Measurements from ENCODE around the gene DSC1.
"Not testable (repeated sequence)": the region's sequence is repeated elsewhere in the genome, so short reads cannot be mapped to it uniquely, and the experiment has no call there.

The DSC1 gene

DNA sequence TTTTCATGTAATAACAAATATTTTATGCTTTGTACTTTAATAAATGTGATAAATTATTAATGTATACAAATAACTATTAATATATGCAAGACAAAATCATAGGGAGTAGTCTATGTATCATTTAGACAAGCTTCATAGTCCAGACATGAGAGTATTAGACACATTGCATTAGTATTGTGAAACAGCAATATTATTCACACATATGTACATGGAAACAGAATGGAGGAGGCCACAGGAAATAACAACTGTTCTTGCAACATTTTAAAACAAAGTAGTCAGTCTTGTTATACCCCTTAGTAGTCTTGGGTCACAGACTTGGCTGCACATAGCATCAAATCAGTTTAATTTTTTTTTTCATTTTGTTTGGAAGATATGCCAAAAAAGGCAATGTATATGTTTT, 15.8 kb downstream of the DSC1 start:
- no peaks in the 10 kb centered on the region for H3K27me3 ChIP-seq (ENCODE audit: control insufficient read depth in 2 of 2, insufficient read depth in 2 of 2, low read length in 2 of 2)
- no peak overlapping the region for H3K9ac ChIP-seq (ENCODE audit: low read depth in 1 of 2, low read length in 2 of 2)
- no peaks in the 10 kb centered on the region for H3K4me1 ChIP-seq (ENCODE audit: control insufficient read depth in 2 of 2, insufficient read depth in 2 of 2, low read length in 2 of 2)
- H3K4me3 ChIP-seq (ENCODE audit: low read length in 2 of 2): no peak overlapping the region
- no peak overlapping the region for H3K27ac ChIP-seq (ENCODE audit: low read depth in 2 of 2, low read length in 2 of 2)
- H3K36me3 ChIP-seq (ENCODE audit: control insufficient read depth in 2 of 2, insufficient read depth in 2 of 2, low read length in 2 of 2): no peaks in the 10 kb centered on the region
- H3K9me3 ChIP-seq (ENCODE audit: control insufficient read depth in 2 of 2, low read length in 2 of 2): no peaks in the 10 kb centered on the region

DNA sequence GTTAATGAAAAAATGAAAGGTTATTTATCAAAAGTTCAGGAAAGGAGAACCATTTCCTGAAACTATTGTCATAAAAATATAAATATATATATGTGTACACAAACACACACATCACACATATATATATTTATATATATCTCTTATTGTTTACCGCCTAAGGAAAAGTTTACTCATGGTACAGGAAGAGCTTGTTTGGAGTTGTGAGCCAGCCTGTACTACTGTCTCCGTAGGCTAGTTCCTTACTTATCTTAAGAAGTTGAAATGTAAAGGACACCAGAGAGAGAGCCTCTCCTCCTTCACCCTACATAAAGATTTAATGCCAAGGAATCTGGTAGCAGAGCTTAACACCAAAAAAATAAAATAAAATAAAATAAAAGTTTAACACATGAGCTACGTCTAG, 19.6 kb downstream of the DSC1 start:
- no peaks in the 10 kb centered on the region for H3K27me3 ChIP-seq (ENCODE audit: control insufficient read depth in 2 of 2, insufficient read depth in 2 of 2, low read length in 2 of 2)
- no peaks in the 10 kb centered on the region for H3K9me3 ChIP-seq (ENCODE audit: control insufficient read depth in 2 of 2, low read length in 2 of 2)
- no peaks in the 10 kb centered on the region for H3K4me1 ChIP-seq (ENCODE audit: control insufficient read depth in 2 of 2, insufficient read depth in 2 of 2, low read length in 2 of 2)
- no peak overlapping the region for H3K9ac ChIP-seq (ENCODE audit: low read depth in 1 of 2, low read length in 2 of 2)
- no peaks in the 10 kb centered on the region for H3K36me3 ChIP-seq (ENCODE audit: control insufficient read depth in 2 of 2, insufficient read depth in 2 of 2, low read length in 2 of 2)
- no peak overlapping the region for H3K4me3 ChIP-seq (ENCODE audit: low read length in 2 of 2)
- no peak overlapping the region for H3K27ac ChIP-seq (ENCODE audit: low read depth in 2 of 2, low read length in 2 of 2)

DNA sequence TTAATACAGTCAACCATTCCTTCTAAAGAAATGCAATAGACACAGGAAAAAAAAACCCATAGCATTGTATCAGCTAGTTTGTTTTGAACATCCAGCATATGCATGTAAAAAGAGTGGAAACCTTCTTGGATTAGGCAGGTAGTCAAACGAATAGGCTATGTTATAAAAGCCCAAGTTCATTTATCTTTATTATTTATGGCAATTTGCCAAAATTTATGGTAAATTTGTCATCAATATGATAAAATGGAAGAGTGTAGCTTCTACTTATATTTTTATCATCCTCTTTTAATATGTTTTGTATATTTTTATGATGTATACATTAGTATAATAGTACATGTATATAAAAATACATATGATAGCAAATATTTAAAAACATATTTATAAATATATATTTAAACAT, 23.9 kb downstream of the DSC1 start:
- no peaks in the 10 kb centered on the region for H3K9me3 ChIP-seq (ENCODE audit: control insufficient read depth in 2 of 2, low read length in 2 of 2)
- no peak overlapping the region for H3K9ac ChIP-seq (ENCODE audit: low read depth in 1 of 2, low read length in 2 of 2)
- H3K4me1 ChIP-seq (ENCODE audit: control insufficient read depth in 2 of 2, insufficient read depth in 2 of 2, low read length in 2 of 2): no peaks in the 10 kb centered on the region
- H3K27me3 ChIP-seq (ENCODE audit: control insufficient read depth in 2 of 2, insufficient read depth in 2 of 2, low read length in 2 of 2): no peaks in the 10 kb centered on the region
- H3K4me3 ChIP-seq (ENCODE audit: low read length in 2 of 2): no peak overlapping the region
- no peak overlapping the region for H3K27ac ChIP-seq (ENCODE audit: low read depth in 2 of 2, low read length in 2 of 2)
- no peaks in the 10 kb centered on the region for H3K36me3 ChIP-seq (ENCODE audit: control insufficient read depth in 2 of 2, insufficient read depth in 2 of 2, low read length in 2 of 2)

DNA sequence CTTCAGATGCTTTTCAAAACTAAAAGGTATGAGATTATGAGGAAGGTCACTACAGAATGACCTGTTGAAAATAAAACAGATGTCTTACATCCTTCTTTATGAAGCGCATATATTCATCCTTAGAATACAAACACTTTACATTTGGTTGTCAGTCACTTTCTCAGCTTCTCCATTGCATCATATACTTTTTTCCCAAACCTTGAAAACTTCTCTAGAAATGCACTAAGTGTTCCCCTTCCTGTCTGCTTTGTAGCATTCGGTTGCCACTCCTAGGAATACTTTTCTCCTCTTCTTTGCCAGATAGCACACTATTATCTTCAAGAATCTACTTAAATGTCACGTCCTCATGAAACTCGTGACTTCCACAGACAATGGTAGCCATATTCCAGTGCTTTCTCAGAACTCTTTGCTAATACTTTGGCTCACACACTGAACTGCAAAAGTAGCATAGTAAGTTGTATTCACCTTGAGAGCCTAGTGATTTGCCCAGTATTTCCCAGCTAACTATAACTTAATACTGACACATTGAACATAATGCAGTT, 27.6 kb downstream of the DSC1 start:
- no peaks in the 10 kb centered on the region for H3K4me1 ChIP-seq (ENCODE audit: control insufficient read depth in 2 of 2, insufficient read depth in 2 of 2, low read length in 2 of 2)
- H3K27ac ChIP-seq (ENCODE audit: low read depth in 2 of 2, low read length in 2 of 2): no peak overlapping the region
- no peaks in the 10 kb centered on the region for H3K9me3 ChIP-seq (ENCODE audit: control insufficient read depth in 2 of 2, low read length in 2 of 2)
- no peak overlapping the region for H3K4me3 ChIP-seq (ENCODE audit: low read length in 2 of 2)
- H3K27me3 ChIP-seq (ENCODE audit: control insufficient read depth in 2 of 2, insufficient read depth in 2 of 2, low read length in 2 of 2): no peaks in the 10 kb centered on the region
- H3K36me3 ChIP-seq (ENCODE audit: control insufficient read depth in 2 of 2, insufficient read depth in 2 of 2, low read length in 2 of 2): no peaks in the 10 kb centered on the region
- no peak overlapping the region for H3K9ac ChIP-seq (ENCODE audit: low read depth in 1 of 2, low read length in 2 of 2)

DNA sequence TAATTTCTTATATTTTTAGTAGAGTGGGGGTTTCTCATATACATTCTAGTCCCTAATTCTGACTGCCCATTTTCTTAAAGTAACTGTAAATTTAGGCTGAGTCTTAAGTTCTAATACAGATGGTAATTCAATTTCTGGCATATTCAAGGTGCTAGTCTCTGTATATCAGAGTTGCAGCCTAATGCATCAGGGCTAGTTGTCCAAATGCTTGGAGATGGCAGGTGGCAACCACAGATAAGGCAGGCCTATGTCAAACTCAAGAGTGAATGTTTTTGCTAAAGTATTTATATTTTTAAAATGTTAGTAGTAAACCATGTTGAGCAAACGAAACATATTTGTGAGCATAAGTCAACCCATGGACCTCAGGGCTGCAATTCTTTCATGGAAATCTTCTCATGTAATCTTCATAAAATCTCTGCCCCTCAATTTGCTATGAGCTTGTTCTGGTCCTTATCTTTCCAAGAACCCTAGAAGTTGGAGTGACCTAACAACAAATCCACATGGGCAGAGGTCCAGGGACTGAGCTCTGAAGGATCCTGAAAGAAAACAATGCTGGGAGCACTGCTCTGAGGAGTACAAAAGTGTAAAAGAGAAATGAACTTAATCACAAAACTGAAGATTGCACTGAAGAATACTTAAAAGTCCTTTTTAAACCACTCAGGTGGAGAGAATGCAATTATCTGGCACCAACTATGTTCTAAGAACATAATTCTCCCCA, 33.1 kb downstream of the DSC1 start:
- Histone ChIP-seq H3K4me1 (ENCODE audit: control insufficient read depth in 2 of 2, insufficient read depth in 2 of 2, low read length in 2 of 2) (no peaks in the 10 kb centered on the region), H3K27ac (ENCODE audit: low read depth in 2 of 2, low read length in 2 of 2) (no peak overlapping the region), H3K9ac (ENCODE audit: low read depth in 1 of 2, low read length in 2 of 2) (no peak overlapping the region), H3K36me3 (ENCODE audit: control insufficient read depth in 2 of 2, insufficient read depth in 2 of 2, low read length in 2 of 2) (no peaks in the 10 kb centered on the region), H3K4me3 (ENCODE audit: low read length in 2 of 2) (no peak overlapping the region), H3K27me3 (ENCODE audit: control insufficient read depth in 2 of 2, insufficient read depth in 2 of 2, low read length in 2 of 2) (no peaks in the 10 kb centered on the region), H3K9me3 (ENCODE audit: control insufficient read depth in 2 of 2, low read length in 2 of 2) (no peaks in the 10 kb centered on the region)

DNA sequence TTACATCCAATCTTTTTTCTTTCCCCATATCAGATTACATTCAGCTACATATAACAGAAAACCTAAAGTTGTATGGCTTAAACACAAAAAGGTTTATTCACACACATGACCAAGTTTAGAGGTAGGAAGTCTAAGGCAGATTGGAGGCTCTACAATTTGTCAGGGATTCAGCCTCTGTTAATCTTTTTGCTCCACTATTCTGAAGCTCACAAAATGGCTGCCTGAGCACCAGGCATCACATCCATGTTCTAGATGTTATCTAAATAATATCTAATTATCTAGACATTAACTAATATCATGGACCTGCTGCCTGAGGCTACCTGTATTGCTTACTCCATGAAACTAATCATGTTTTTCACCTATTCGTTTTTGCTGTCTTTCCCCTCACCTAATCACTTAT, 36.8 kb downstream of the DSC1 start:
- no peaks in the 10 kb centered on the region for H3K36me3 ChIP-seq (ENCODE audit: control insufficient read depth in 2 of 2, insufficient read depth in 2 of 2, low read length in 2 of 2)
- no peaks in the 10 kb centered on the region for H3K4me1 ChIP-seq (ENCODE audit: control insufficient read depth in 2 of 2, insufficient read depth in 2 of 2, low read length in 2 of 2)
- no peaks in the 10 kb centered on the region for H3K27me3 ChIP-seq (ENCODE audit: control insufficient read depth in 2 of 2, insufficient read depth in 2 of 2, low read length in 2 of 2)
- no peak overlapping the region for H3K9ac ChIP-seq (ENCODE audit: low read depth in 1 of 2, low read length in 2 of 2)
- H3K9me3 ChIP-seq (ENCODE audit: control insufficient read depth in 2 of 2, low read length in 2 of 2): no peaks in the 10 kb centered on the region
- H3K4me3 ChIP-seq (ENCODE audit: low read length in 2 of 2): no peak overlapping the region
- no peak overlapping the region for H3K27ac ChIP-seq (ENCODE audit: low read depth in 2 of 2, low read length in 2 of 2)

DNA sequence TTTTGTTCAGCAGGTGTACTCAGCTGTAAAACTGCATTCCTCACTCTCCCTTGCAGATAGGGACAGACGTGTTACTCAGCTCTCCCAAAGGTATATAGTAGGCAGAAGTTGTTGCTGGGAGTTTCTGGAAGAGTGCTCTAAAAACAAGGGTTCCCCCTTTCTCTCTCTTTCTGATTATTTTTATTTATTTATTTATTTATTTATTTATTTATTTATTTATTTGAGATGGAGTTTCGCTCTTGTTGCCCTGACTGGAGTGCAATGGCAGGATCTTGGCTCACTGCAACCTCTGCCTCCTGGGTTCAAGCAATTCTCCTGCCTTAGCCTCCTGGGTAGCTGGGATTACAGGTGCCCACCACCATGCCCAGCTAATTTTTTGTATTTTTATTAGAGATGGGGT, 39.5 kb downstream of the DSC1 start:
- H3K27me3 ChIP-seq (ENCODE audit: control insufficient read depth in 2 of 2, insufficient read depth in 2 of 2, low read length in 2 of 2); H3K9me3 ChIP-seq (ENCODE audit: control insufficient read depth in 2 of 2, low read length in 2 of 2); H3K27ac ChIP-seq (ENCODE audit: low read depth in 2 of 2, low read length in 2 of 2); H3K9ac ChIP-seq (ENCODE audit: low read depth in 1 of 2, low read length in 2 of 2); H3K36me3 ChIP-seq (ENCODE audit: control insufficient read depth in 2 of 2, insufficient read depth in 2 of 2, low read length in 2 of 2); H3K4me3 ChIP-seq (ENCODE audit: low read length in 2 of 2); H3K4me1 ChIP-seq (ENCODE audit: control insufficient read depth in 2 of 2, insufficient read depth in 2 of 2, low read length in 2 of 2): not testable (repeated sequence)

DNA sequence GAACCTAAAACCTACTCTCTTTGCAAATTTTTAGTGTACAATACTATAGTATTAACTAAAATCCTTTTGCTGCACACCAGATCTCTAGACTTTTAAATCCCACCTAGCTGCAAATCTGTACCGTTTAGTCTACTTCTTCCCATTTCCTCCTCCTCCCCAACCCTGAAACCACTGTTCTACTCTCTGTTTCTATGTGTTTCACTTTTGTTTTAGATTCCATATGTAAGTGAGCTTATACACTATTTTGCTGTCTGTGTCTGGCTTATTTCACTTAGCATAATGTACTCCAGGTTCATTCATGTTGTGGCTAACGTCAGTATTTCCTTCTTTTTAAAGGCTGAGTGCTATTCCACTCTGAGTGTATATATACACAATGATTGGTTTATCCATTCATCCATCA, 42.1 kb downstream of the DSC1 start:
- Histone ChIP-seq H3K27ac (ENCODE audit: low read depth in 2 of 2, low read length in 2 of 2) (no peak overlapping the region), H3K4me1 (ENCODE audit: control insufficient read depth in 2 of 2, insufficient read depth in 2 of 2, low read length in 2 of 2) (no peaks in the 10 kb centered on the region), H3K36me3 (ENCODE audit: control insufficient read depth in 2 of 2, insufficient read depth in 2 of 2, low read length in 2 of 2) (no peaks in the 10 kb centered on the region), H3K9me3 (ENCODE audit: control insufficient read depth in 2 of 2, low read length in 2 of 2) (no peaks in the 10 kb centered on the region), H3K4me3 (ENCODE audit: low read length in 2 of 2) (no peak overlapping the region), H3K27me3 (ENCODE audit: control insufficient read depth in 2 of 2, insufficient read depth in 2 of 2, low read length in 2 of 2) (no peaks in the 10 kb centered on the region), H3K9ac (ENCODE audit: low read depth in 1 of 2, low read length in 2 of 2) (no peak overlapping the region)

DNA sequence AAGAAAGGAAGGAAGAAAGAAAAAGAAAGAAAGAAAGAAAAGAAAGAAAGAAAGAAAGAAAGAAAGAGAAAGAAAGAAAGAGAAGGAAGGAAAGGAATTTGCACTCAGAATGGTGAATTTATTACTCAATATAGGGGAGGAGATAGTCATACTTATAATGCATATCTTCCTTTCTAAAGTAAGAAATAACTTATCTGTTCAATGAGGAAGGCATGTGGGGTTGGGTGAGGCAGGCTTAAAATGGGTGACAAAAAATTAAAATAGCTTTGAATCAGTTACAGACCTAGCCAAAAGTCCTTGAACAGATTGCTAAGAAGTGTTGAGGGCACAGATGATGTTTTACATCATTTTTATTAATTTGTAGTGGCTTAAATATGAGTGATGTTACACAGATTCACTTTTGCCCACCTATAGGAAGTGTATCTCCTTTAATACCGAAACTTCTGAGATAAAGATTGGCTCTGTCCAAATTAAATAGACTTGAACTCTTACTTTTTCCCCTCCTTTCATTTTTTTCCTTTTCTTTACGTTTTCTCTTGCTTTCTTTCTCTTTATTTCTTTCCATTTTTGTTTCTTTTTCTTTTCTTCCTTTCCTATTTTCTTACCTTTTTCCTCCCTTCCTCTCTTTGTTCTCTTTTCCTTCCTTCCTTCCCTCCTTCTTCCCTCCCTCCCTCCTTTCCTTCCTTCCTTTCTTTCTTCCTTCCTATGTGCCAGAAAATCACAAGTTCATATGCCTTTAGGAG, 45.6 kb downstream of the DSC1 start:
- no peaks in the 10 kb centered on the region for H3K9me3 ChIP-seq (ENCODE audit: control insufficient read depth in 2 of 2, low read length in 2 of 2)
- no peak overlapping the region for H3K27ac ChIP-seq (ENCODE audit: low read depth in 2 of 2, low read length in 2 of 2)
- no peak overlapping the region for H3K9ac ChIP-seq (ENCODE audit: low read depth in 1 of 2, low read length in 2 of 2)
- no peak overlapping the region for H3K4me3 ChIP-seq (ENCODE audit: low read length in 2 of 2)
- H3K27me3 ChIP-seq (ENCODE audit: control insufficient read depth in 2 of 2, insufficient read depth in 2 of 2, low read length in 2 of 2): no peaks in the 10 kb centered on the region
- H3K36me3 ChIP-seq (ENCODE audit: control insufficient read depth in 2 of 2, insufficient read depth in 2 of 2, low read length in 2 of 2): no peaks in the 10 kb centered on the region
- H3K4me1 ChIP-seq (ENCODE audit: control insufficient read depth in 2 of 2, insufficient read depth in 2 of 2, low read length in 2 of 2): no peaks in the 10 kb centered on the region

DNA sequence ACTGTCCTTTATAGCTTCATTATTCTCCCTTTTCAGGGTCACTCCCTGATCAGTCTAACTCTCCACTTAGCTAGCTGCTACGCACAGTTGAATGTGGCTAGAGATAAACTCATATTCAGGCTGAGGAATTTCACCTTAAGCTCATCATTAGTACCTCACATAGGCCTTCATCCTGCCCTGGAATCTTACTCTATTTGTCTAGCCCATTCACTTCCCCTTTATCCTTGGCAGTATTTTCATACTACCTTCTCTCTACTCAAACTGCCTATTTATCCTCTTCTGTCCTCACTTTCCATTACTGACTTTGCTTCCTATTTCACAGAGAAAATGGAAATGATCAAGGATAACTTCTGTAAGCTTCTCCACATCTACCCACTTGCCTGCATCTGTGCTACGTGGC, 49.9 kb downstream of the DSC1 start:
- Histone ChIP-seq H3K27ac (ENCODE audit: low read depth in 2 of 2, low read length in 2 of 2) (no peak overlapping the region), H3K4me3 (ENCODE audit: low read length in 2 of 2) (no peak overlapping the region), H3K36me3 (ENCODE audit: control insufficient read depth in 2 of 2, insufficient read depth in 2 of 2, low read length in 2 of 2) (no peaks in the 10 kb centered on the region), H3K9me3 (ENCODE audit: control insufficient read depth in 2 of 2, low read length in 2 of 2) (no peaks in the 10 kb centered on the region), H3K9ac (ENCODE audit: low read depth in 1 of 2, low read length in 2 of 2) (no peak overlapping the region), H3K27me3 (ENCODE audit: control insufficient read depth in 2 of 2, insufficient read depth in 2 of 2, low read length in 2 of 2) (no peaks in the 10 kb centered on the region), H3K4me1 (ENCODE audit: control insufficient read depth in 2 of 2, insufficient read depth in 2 of 2, low read length in 2 of 2) (no peaks in the 10 kb centered on the region)

All from mucosa of rectum (tissue), 2 donors.